Gastroesophageal sphincter (tissue), 4 donors: Measurements from ENCODE around the gene ELL2. TPM values are rescaled to one million over a fixed set of nuclear protein-coding genes. Genes with fewer than 3 reads are reported as not detected.

ENCODE experiments used
- ATAC-seq: fragments of 150-250 bp; one replicate; pipeline ENCODE4 v1.9.1; 2016; ENCODE audit warnings: mild to moderate bottlenecking, moderate library complexity
- H3K27ac ChIP-seq, 4 donors: fragments of 200-600 bp; sonication (generic) in 3 of 4; 1 replicate in 3 of 4; 2 replicates in 1 of 4; pipeline ENCODE4 v1.5.1; 2016 to 2019
- H3K27me3 ChIP-seq: fragments of 200-600 bp; sonication (generic); one replicate; pipeline ENCODE4 v1.5.1; 2019
- H3K36me3 ChIP-seq, 2 donors: fragments of 200-600 bp; sonication (generic); one replicate each; pipeline ENCODE4 v1.5.1; 2019; ENCODE audit warnings: control low read depth in 1 of 2
- H3K4me1 ChIP-seq, 3 donors: fragments of 200-600 bp; sonication (generic); 1 replicate in 2 of 3; 2 replicates in 1 of 3; pipeline ENCODE4 v1.5.1; 2016 to 2019; ENCODE audit warnings: control low read depth in 2 of 3
- H3K4me3 ChIP-seq, 2 donors: fragments of 200-600 bp; sonication (generic); one replicate each; pipeline ENCODE4 v1.5.1; 2019; ENCODE audit warnings: mild to moderate bottlenecking in 1 of 2, moderate library complexity in 1 of 2
- H3K9me3 ChIP-seq, 3 donors: fragments of 200-600 bp; sonication (generic); one replicate each; pipeline ENCODE4 v1.5.1; 2017 to 2019; ENCODE audit warnings: control low read depth in 2 of 3
- EP300 ChIP-seq: sonication (generic); formaldehyde crosslinking; IDR thresholded peaks from one replicate; pipeline ENCODE4 v1.6.1; 2017; ENCODE audit warnings: antibody characterized with exemption, mild to moderate bottlenecking
- POLR2A ChIP-seq, 2 donors: fragments of 450-650 bp; IDR thresholded peaks; one replicate each; pipeline ENCODE4 v1.6.1; 2017; ENCODE audit warnings: antibody characterized with exemption in 2 of 2, mild to moderate bottlenecking in 2 of 2, moderate library complexity in 1 of 2
- POLR2AphosphoS5 ChIP-seq: sonication (generic); formaldehyde crosslinking; IDR thresholded peaks from one replicate; pipeline ENCODE4 v1.6.1; 2017; ENCODE audit warnings: antibody characterized with exemption
- WGBS, 2 donors: methylation state at CpG; one replicate each; pipeline ENCODE4 v1.1.5; 2018; ENCODE audit warnings: low coverage in 1 of 2; 5-methylcytosine and 5-hydroxymethylcytosine counted together
- total RNA-seq, 4 donors: library from RNA; depleted of rRNA; stranded (reverse); fragments of >200 nt; gene quantifications; one replicate each; pipeline ENCODE4 v1.1.0, GENCODE V29; 2016
- TF ChIP-seq, protein P1 (sequence below), 4 experiments: fragments of 200-600 bp in 2 of 4; fragments of 450-650 bp in 2 of 4; sonication (generic) in 1 of 4; IDR thresholded peaks; one replicate each; pipeline ENCODE4 v1.5.1; 2017 to 2019; ENCODE audit warnings: antibody characterized with exemption in 4 of 4, mild to moderate bottlenecking in 2 of 4, moderate library complexity in 2 of 4

The ELL2 gene
- total RNA-seq, 4 donors from 2014 or later, result 38.4 to 117 (median 59.3) TPM

DNA sequence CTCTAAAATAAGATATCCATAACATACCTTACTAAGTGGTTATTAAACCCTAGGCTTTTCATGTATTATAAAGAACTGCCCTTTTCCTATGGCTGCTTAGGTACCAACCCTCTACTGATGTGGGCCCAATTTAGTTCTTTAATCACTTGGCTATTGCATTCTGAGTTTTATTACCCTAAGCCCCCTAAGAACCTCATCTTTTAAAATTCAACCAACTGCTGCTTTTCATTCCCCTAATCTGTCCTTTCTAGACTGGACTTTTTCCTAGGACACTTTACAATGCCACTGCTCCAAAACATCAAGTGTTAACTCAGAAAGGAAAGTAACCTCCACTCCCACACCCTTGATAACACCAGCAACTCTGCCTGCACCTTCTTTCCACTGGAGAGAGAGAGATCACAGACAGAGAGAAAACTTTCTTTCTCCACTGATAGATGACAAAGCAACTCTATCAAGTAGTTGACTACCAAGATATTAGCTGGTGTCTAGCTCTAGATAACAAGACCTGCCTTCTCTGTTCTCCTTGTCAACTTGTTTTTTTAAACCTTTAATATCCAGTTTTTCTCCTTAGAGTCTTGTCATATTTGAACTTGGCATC is 27.3 kb downstream of the ELL2 start:
- no peak for ATAC-seq
- no peaks in the 10 kb centered on the region for H3K9me3 ChIP-seq
- H3K36me3 ChIP-seq, result no peaks in the 10 kb centered on the region
- no peaks in the 10 kb centered on the region for H3K27me3 ChIP-seq
- no peak overlapping the region for H3K27ac ChIP-seq
- peaks cover 0 to 39% (median 5%) of the 10 kb centered on the region in 3 donors for H3K4me1 ChIP-seq
- no peak overlapping the region for H3K4me3 ChIP-seq
- TF ChIP-seq POLR2A (IDR thresholded peaks at IDR 0.05), result no peak
- TF ChIP-seq POLR2AphosphoS5, result no peak
- TF ChIP-seq, protein P1, sequence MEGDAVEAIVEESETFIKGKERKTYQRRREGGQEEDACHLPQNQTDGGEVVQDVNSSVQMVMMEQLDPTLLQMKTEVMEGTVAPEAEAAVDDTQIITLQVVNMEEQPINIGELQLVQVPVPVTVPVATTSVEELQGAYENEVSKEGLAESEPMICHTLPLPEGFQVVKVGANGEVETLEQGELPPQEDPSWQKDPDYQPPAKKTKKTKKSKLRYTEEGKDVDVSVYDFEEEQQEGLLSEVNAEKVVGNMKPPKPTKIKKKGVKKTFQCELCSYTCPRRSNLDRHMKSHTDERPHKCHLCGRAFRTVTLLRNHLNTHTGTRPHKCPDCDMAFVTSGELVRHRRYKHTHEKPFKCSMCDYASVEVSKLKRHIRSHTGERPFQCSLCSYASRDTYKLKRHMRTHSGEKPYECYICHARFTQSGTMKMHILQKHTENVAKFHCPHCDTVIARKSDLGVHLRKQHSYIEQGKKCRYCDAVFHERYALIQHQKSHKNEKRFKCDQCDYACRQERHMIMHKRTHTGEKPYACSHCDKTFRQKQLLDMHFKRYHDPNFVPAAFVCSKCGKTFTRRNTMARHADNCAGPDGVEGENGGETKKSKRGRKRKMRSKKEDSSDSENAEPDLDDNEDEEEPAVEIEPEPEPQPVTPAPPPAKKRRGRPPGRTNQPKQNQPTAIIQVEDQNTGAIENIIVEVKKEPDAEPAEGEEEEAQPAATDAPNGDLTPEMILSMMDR (IDR thresholded peaks at IDR 0.05), result no peak
- TF ChIP-seq EP300, result no peak

DNA sequence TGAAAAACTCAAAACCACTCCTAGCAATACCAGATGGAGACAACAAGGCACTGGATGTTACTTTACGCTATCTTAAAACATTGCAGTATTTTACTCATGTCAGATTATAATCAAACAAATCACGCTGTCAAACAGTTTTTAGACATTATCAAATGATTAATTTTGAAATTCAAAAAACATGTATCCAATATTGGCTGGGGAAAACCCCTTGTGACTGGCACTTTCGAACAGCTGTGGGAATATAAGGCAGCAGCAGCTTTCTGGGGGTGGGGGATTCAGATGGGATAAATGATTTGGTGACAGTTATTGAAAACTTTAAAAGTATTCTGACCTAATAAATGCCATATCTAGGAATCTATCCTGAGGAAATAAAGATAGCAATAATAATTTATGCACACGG is 28.7 kb downstream of the ELL2 start:
- no peak for ATAC-seq
- no peaks in the 10 kb centered on the region for H3K27me3 ChIP-seq
- TF ChIP-seq POLR2AphosphoS5 (no peak), EP300 (no peak), POLR2A (IDR thresholded peaks at IDR 0.05) (no peak)
- TF ChIP-seq, protein P1 (IDR thresholded peaks at IDR 0.05), result no peak
- WGBS, 2 donors, result 84 to 93% methylated on average over 4 of the region's 4 CpGs
- no peak overlapping the region for H3K27ac ChIP-seq
- H3K4me1 ChIP-seq, result peaks cover 0 to 36% (median 5%) of the 10 kb centered on the region in 3 donors
- no peaks in the 10 kb centered on the region for H3K9me3 ChIP-seq
- H3K4me3 ChIP-seq, result no peak overlapping the region
- no peaks in the 10 kb centered on the region for H3K36me3 ChIP-seq

DNA sequence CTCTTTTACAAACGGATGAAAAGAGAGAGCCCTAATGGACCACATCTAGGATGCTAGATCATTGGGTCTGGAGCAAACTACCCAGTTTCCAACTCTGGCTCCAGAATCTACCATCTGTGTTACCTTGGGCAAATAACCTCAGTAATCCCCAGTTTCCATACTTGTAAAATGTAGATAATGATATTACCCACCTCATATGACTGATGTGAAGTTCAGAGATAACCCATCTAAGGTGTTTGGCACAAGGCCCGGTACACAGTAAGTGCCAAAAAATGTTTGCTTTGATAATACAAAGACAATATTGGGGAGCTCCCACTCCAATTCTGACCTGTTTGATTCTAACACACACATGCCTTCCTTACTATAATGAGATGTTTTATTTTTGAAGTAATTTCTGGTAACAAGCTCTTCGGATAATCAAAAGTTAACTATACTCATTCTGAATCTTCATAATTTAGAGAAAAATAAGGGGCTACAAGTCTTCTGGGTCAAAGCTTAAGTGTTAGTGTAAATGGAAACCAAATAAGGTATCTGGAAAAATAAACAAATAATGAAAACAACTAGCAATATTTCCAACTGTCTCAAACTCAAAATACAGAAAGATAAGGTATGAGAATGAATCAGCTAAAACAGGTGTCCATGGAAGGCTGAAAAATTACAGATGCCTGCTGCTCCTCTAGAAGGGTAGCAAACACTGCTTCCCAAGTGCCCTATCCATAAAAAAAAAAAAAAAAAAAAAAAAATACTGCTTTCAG is 30.4 kb downstream of the ELL2 start:
- H3K36me3 ChIP-seq, result no peaks in the 10 kb centered on the region
- H3K4me1 ChIP-seq, result peaks cover 0 to 34% (median 5%) of the 10 kb centered on the region in 3 donors
- WGBS, 2 donors, result 84 to 87% methylated on average over 3 of the region's 3 CpGs
- no peak overlapping the region for H3K27ac ChIP-seq
- H3K4me3 ChIP-seq, result no peak overlapping the region
- no peak for ATAC-seq
- no peaks in the 10 kb centered on the region for H3K9me3 ChIP-seq
- TF ChIP-seq EP300 (no peak), POLR2A (IDR thresholded peaks at IDR 0.05) (no peak), POLR2AphosphoS5 (no peak)
- TF ChIP-seq, protein P1 (IDR thresholded peaks at IDR 0.05), result no peak
- H3K27me3 ChIP-seq, result no peaks in the 10 kb centered on the region

DNA sequence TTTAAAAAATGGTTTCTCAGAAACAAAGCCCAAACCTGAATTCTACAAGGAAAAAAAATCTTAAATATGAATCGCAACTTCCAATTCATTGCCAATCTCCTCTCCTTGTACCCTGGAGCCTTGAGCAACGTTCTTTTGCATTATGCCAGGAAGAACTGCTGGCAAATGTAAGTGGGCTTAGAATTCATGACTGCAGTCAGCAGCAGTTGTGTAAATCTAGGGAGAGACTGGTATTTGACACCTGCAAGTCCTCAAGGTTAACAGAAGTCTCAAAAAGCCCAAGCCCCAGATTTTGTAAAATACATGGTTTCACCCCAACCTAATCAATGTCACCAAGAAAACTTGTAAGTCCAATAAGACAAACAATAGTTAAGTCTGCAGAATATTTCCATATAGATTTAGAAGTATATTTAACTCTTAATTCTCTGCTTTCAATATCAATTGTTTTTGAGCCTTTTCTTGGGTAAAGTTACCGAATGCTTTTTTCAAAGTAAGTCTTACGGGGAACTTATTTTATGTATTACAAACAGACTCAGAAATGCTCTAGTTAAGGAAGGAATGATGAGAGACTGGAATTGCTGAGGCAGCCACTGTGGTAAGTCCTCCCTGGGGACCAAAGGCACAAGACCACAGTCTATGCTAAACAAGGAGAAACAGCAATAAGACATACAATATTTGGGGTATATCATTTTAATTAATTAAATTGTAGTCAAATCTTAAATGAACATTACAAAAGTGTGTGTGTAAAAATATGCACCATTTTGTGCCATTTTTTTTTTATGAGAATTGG is 31.3 kb downstream of the ELL2 start:
- Histone ChIP-seq H3K4me3 (no peak overlapping the region), H3K27ac (no peak overlapping the region), H3K9me3 (no peaks in the 10 kb centered on the region), H3K4me1 (peaks cover 0 to 37% (median 9%) of the 10 kb centered on the region in 3 donors), H3K27me3 (no peaks in the 10 kb centered on the region), H3K36me3 (no peaks in the 10 kb centered on the region)
- 84 to 87% methylated on average over 4 of the region's 4 CpGs for WGBS, 2 donors
- no peak for ATAC-seq
- TF ChIP-seq, protein P1 (IDR thresholded peaks at IDR 0.05), result no peak
- no peak for TF ChIP-seq POLR2A (IDR thresholded peaks at IDR 0.05)
- no peak for TF ChIP-seq EP300
- no peak for TF ChIP-seq POLR2AphosphoS5
